Heart left ventricle (tissue), 16 donors: ENCODE measurements around the gene TCEAL9. TPM values are rescaled to one million over a fixed set of nuclear protein-coding genes. Genes with fewer than 3 reads are reported as not detected.
A peak's percentile ranks its signal among the peaks of the same experiment; 100 is the strongest.

Experiments used
- ATAC-seq, 4 donors: fragments of 200-7000 bp; cut with Tn5 transposase; one replicate each; pipeline ENCODE4 v1.9.1; 2020 to 2022; ENCODE audit warnings: moderate library complexity in 4 of 4, mild to moderate bottlenecking in 3 of 4, moderate number of reproducible peaks in 1 of 4
- DNase-seq, 5 donors: peaks; one replicate each; pipeline ENCODE4 v3.0.0-alpha.2; 2020
- H3K27ac ChIP-seq, 12 donors: fragments of 200-600 bp; sonication (generic) in 4 of 12; one replicate each; pipeline versions ENCODE4 v1.5.0 to v1.8.0; 2016 to 2022; ENCODE audit warnings: mild to moderate bottlenecking in 2 of 12
- H3K27me3 ChIP-seq, 9 donors: fragments of 200-600 bp; sonication (generic) in 2 of 9; one replicate each; pipeline versions ENCODE4 v1.5.1 to v1.8.0; 2016 to 2022; ENCODE audit warnings: mild to moderate bottlenecking in 3 of 9
- H3K36me3 ChIP-seq, 9 donors: fragments of 200-600 bp; sonication (generic) in 2 of 9; one replicate each; pipeline versions ENCODE4 v1.5.0 to v1.8.0; 2018 to 2022; ENCODE audit warnings: mild to moderate bottlenecking in 2 of 9
- H3K4me1 ChIP-seq, 12 donors: fragments of 200-600 bp; sonication (generic) in 4 of 12; one replicate each; pipeline versions ENCODE4 v1.5.0 to v1.8.0; 2016 to 2022; ENCODE audit warnings: mild to moderate bottlenecking in 3 of 12
- H3K4me3 ChIP-seq, 12 donors: fragments of 200-600 bp; sonication (generic) in 4 of 12; one replicate each; pipeline versions ENCODE4 v1.5.0 to v1.8.0; 2017 to 2022; ENCODE audit warnings: mild to moderate bottlenecking in 9 of 12, moderate library complexity in 4 of 12
- H3K9me3 ChIP-seq, 12 donors: fragments of 200-600 bp; sonication (generic) in 4 of 12; one replicate each; pipeline versions ENCODE4 v1.5.0 to v1.8.0; 2016 to 2022; ENCODE audit warnings: mild to moderate bottlenecking in 1 of 12
- CTCF ChIP-seq, 12 donors: fragments of 200-600 bp; sonication (generic) in 4 of 12; IDR thresholded peaks; one replicate each; pipeline versions ENCODE4 v1.5.0 to v1.8.0; 2018 to 2022; ENCODE audit warnings: antibody characterized with exemption in 12 of 12, mild to moderate bottlenecking in 5 of 12
- POLR2A ChIP-seq, 2 donors: fragments of 450-650 bp; IDR thresholded peaks; one replicate each; pipeline ENCODE4 v1.6.1; 2017; ENCODE audit warnings: antibody characterized with exemption in 2 of 2, mild to moderate bottlenecking in 2 of 2, moderate library complexity in 2 of 2
- WGBS, 4 donors: extraction: QIAGEN DNeasy Blood & Tissue Kit in 2 of 4; methylation state at CpG; one replicate each; pipeline versions ENCODE4 v1.1.5 to v1.1.7; 2013 to 2018; 5-methylcytosine and 5-hydroxymethylcytosine counted together
- intact Hi-C, 10 donors: fragments of 100-400 bp; cut with DNase I; formaldehyde crosslinking; loops; one replicate each; pipeline versions ENCODE4 v1.11.1 to v1.14.2; 2022
- polyA plus RNA-seq, 2 donors: library from polyadenylated mRNA; stranded (reverse); fragments of 200-250 nt; gene quantifications; one replicate each; pipeline ENCODE4 v1.2.3, GENCODE V29; 2013
- total RNA-seq, 9 donors: library from RNA; depleted of rRNA in 2 of 9; stranded (reverse); fragments of >200 nt in 2 of 9; fragmentation: NEBNext Ultra II Directional in 3 of 9; extraction: Animal tissue kit (Norgen Biotek cat#: 25700) in 3 of 9; gene quantifications; one replicate each; pipeline versions ENCODE4 v1.1.0 to v1.2.4, GENCODE V29; 2016 to 2023
- donor health status: ischemic (EF 13 %, LVEDD 7.1; RV severe dilation, severe dysfunction).
- donor health status: healthy with polysubstance abuse.
- donor health status: DM: no; HTN: yes; CAD: no.
- donor health status: DM: no; HTN: no; CAD: no.
- donor health status: ischemic (EF 25% LVEDD 6.9; RV normal size, moderate dysfunction).
- donor health status: ischemic (EF 25% LVEDD 5.7; RV mildly dilated, moderate dysfunction).
- donor health status: healthy.
- donor health status: DM: yes; HTN: yes; CAD: no.
- donor health status: ischemic (EF 35%, LVEDD 5.7; RV mildly dilated, moderate dysfunction).
- donor health status: nonischemic (EF 11% LVEDD 7.7; RV severe dilation, severe dysfunction).
- donor health status: DM: yes; HTN: yes; CAD: no.
- donor health status: PGD.
- donor health status: ischemic (EF 29% LVEDD 5.4; RV normal size, mild dysfunction).
- donor health status: nonischemic (EF 23%, LVEDD 6.1; RV moderate dilation, normal function).

Gene TCEAL9
- total and polyA plus RNA-seq, 11 donors = 15.7 to 60.3 (median 28.9) TPM

DNA sequence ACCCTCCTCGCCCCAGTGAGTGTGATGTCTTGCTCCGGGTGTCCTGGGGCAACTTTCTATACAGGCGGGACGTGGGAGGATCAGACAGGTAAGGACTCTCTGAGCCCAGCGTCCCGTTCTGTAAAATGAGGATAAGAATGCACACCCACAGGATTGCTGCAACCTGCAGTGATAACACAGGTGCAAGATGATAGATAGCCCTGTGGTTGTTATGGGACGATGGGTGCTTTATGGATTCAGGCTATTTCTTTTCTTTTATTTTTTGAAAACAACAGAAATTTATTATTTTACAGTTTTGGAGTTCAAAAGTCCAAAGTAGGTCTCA lies 48.7 kb downstream of the TCEAL9 start:
- Histone ChIP-seq H3K4me3 (peak overlapping the region in 11 of 12 donors; percentile 16 to 64 (median 53)), H3K36me3 (no peaks in the 10 kb centered on the region), H3K27me3 (peaks cover 0 to 18% (median 0%) of the 10 kb centered on the region in 9 donors), H3K4me1 (peaks cover 0 to 3% (median 0%) of the 10 kb centered on the region in 12 donors), H3K27ac (peak overlapping the region in 4 of 12 donors; percentile 13 to 55 (median 39)), H3K9me3 (no peaks in the 10 kb centered on the region)
- no peak for DNase-seq
- no peak for TF ChIP-seq CTCF (IDR thresholded peaks at IDR 0.05)
- no peak for TF ChIP-seq POLR2A (IDR thresholded peaks at IDR 0.05)
- WGBS, 4 donors = 7 to 27% (median 16%) methylated on average over 7 of the region's 7 CpGs
- intact Hi-C loops = no loop called here
- ATAC-seq = no peak

GRCh38 chrX:103406256-103406655 lies 50.0 kb downstream of the TCEAL9 start:
- Histone ChIP-seq H3K27me3 (peaks cover 0 to 10% (median 0%) of the 10 kb centered on the region in 9 donors), H3K27ac (no peak overlapping the region), H3K36me3 (no peaks in the 10 kb centered on the region), H3K4me3 (no peak overlapping the region), H3K9me3 (no peaks in the 10 kb centered on the region), H3K4me1 (peaks cover 0 to 3% (median 0%) of the 10 kb centered on the region in 12 donors)
- no peak for ATAC-seq
- DNase-seq = no peak
- TF ChIP-seq CTCF (IDR thresholded peaks at IDR 0.05) (no peak), POLR2A (IDR thresholded peaks at IDR 0.05) (no peak)
- intact Hi-C loops = no loop called here
- 64 to 97% (median 78%) methylated on average over 1 of the region's 1 CpG for WGBS, 4 donors

DNA sequence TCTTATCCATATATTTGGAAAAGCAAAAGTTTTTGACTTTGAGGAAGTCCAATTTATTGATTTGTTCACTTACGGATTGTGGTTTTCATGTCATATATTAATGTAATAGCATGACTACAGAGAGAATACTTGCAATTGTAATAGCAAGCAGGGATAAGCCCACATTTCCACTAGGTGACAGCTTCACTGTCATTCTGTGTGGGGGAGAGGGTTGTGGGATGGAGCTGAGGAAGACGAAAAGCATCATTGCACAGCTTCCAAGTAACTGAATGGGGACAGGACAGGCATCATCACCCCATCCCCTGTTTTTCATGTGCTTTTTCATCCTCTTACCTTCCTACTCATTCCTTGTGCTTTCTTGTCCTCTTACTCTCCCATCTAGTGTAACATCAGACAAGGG lies 51.5 kb downstream of the TCEAL9 start:
- DNase-seq = no peak
- peaks cover 0 to 3% (median 0%) of the 10 kb centered on the region in 12 donors for H3K4me1 ChIP-seq
- no peak for ATAC-seq
- H3K27me3 ChIP-seq = peaks cover 0 to 4% (median 0%) of the 10 kb centered on the region in 9 donors
- WGBS, 4 donors = 82 to 95% (median 87%) methylated on average over 2 of the region's 2 CpGs
- intact Hi-C loops = no loop called here
- no peaks in the 10 kb centered on the region for H3K36me3 ChIP-seq
- H3K9me3 ChIP-seq = peaks cover 0 to 6% (median 0%) of the 10 kb centered on the region in 12 donors
- H3K27ac ChIP-seq = no peak overlapping the region
- no peak overlapping the region for H3K4me3 ChIP-seq
- TF ChIP-seq POLR2A (IDR thresholded peaks at IDR 0.05) = no peak
- no peak for TF ChIP-seq CTCF (IDR thresholded peaks at IDR 0.05)

Other genes with a start within 250 kb of the TCEAL9 start
- 10 to 100 TPM; 34.8 to 54.5 (median 43.1) TPM for gene BEX4, start 141.4 kb upstream of the TCEAL9 start, total RNA-seq
- gene BEX4, start 141.4 kb upstream of the TCEAL9 start, polyA plus RNA-seq = 10 to 100 TPM; 43.6 to 57.0 TPM
- gene TCEAL8, start 101.4 kb upstream of the TCEAL9 start, total RNA-seq = 10 to 100 TPM; 38.2 to 60.1 (median 52.7) TPM
- gene TCEAL8, start 101.4 kb upstream of the TCEAL9 start, polyA plus RNA-seq = 10 to 100 TPM; 47.3 to 47.9 TPM
- gene TCEAL5, start 79.8 kb upstream of the TCEAL9 start, total RNA-seq = under 1 TPM in 4 of 9 donors, not detected in 5; 0.27 to 0.52 (median 0.38) TPM
- gene TCEAL5, start 79.8 kb upstream of the TCEAL9 start, polyA plus RNA-seq = under 1 TPM; 0.19 TPM
- 1 to 10 TPM in 6 of 9 donors, under 1 TPM in 2, not detected in 1; 0.35 to 4.9 (median 1.7) TPM for gene BEX2, start 45.5 kb upstream of the TCEAL9 start, total RNA-seq
- 1 to 10 TPM; 1.1 to 6.6 TPM for gene BEX2, start 45.5 kb upstream of the TCEAL9 start, polyA plus RNA-seq
- gene TCEAL7, start 26.3 kb upstream of the TCEAL9 start, total RNA-seq = 1 to 10 TPM; 1.5 to 5.8 (median 3.1) TPM
- 1 to 10 TPM; 2.6 to 3.1 TPM for gene TCEAL7, start 26.3 kb upstream of the TCEAL9 start, polyA plus RNA-seq
- 100 to 1,000 TPM; 109 to 153 (median 122) TPM for gene BEX3, start 20.0 kb downstream of the TCEAL9 start, total RNA-seq
- gene BEX3, start 20.0 kb downstream of the TCEAL9 start, polyA plus RNA-seq = 10 to 100 TPM; 74.4 to 85.3 TPM
- under 1 TPM in 4 of 9 donors, not detected in 5; 0.12 to 0.43 (median 0.17) TPM for gene RAB40A, start 163.0 kb downstream of the TCEAL9 start, total RNA-seq
- gene RAB40A, start 163.0 kb downstream of the TCEAL9 start, polyA plus RNA-seq = under 1 TPM in 1 of 2 donors, not detected in 1; 0.11 TPM
- 10 to 100 TPM; 50.9 to 75.3 (median 64.8) TPM for gene TCEAL4, start 229.0 kb downstream of the TCEAL9 start, total RNA-seq
- gene TCEAL4, start 229.0 kb downstream of the TCEAL9 start, polyA plus RNA-seq = 100 to 1,000 TPM; 105 to 176 TPM